Fibroblast of the aortic adventitia (primary cell): Measurements from ENCODE around the gene CPXM1. TPM values are rescaled to one million over a fixed set of nuclear protein-coding genes. Genes with fewer than 3 reads are reported as not detected.

ENCODE experiments used
- DNase-seq: peaks from one replicate; pipeline ENCODE4 v3.0.0-alpha.2; 2010; ENCODE audit warnings: low read depth
- H3K4me3 ChIP-seq: 2 replicates; pipeline ENCODE4 v1.5.1; 2011; ENCODE audit warnings: low read depth, mild to moderate bottlenecking, control low read depth, low read length, moderate library complexity
- CTCF ChIP-seq: IDR thresholded peaks from 2 replicates; pipeline ENCODE4 v1.5.1; 2011; ENCODE audit warnings: mild to moderate bottlenecking, low read length, control low read depth, inconsistent platforms; ENCODE audit not compliant: insufficient read depth
- total RNA-seq: library from RNA; depleted of rRNA; stranded (reverse); fragments of >200 nt; gene quantifications from 2 replicates; pipeline ENCODE4 v1.2.3, GENCODE V29; 2012; ENCODE audit warnings: low replicate concordance

CPXM1 gene
- total RNA-seq, 1 donor = 3.8 TPM

- DNase-seq = no peak
- no peak for TF ChIP-seq CTCF
- H3K4me3 ChIP-seq = no peak overlapping the region
Observed at GRCh38 chr20:2795451-2795850, 5.0 kb downstream of the CPXM1 start.

DNA sequence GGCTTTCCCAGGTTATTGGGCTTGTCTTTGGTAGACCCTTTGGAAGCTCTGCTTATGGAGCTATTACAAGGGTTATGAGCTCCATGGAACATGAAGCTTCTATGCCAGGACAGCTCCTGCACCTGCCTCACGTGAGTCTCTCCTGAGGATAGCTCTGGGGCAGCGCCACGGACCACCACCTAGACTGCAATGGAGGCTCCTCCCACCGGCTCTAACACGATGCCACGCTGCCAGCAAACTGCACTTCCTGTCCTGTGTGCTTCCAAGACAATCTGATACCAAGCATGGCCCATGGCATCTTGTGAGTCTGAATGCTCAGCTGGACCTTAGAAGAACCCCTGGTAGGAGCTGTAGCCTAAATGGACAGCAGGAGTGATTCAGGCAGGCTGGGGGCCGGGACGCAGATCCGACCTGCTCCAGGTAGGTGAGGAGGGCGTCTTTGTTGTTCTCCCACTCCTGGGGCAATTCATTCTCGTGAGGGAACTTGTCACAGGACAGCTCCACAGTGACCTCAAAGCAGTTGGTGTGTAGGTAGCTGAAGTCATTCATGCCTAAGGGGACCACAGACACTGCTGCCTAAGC is 5.5 kb downstream of the CPXM1 start:
- H3K4me3 ChIP-seq = no peak overlapping the region
- no peak for DNase-seq
- no peak for TF ChIP-seq CTCF

GRCh38 chr20:2794202-2794748 is 6.2 kb downstream of the CPXM1 start:
- H3K4me3 ChIP-seq = no peak overlapping the region
- no peak for DNase-seq
- no peak for TF ChIP-seq CTCF

- TF ChIP-seq CTCF = no peak
- no peak overlapping the region for H3K4me3 ChIP-seq
- no peak for DNase-seq
Observed at GRCh38 chr20:2793471-2793870, 7.0 kb downstream of the CPXM1 start.

DNA sequence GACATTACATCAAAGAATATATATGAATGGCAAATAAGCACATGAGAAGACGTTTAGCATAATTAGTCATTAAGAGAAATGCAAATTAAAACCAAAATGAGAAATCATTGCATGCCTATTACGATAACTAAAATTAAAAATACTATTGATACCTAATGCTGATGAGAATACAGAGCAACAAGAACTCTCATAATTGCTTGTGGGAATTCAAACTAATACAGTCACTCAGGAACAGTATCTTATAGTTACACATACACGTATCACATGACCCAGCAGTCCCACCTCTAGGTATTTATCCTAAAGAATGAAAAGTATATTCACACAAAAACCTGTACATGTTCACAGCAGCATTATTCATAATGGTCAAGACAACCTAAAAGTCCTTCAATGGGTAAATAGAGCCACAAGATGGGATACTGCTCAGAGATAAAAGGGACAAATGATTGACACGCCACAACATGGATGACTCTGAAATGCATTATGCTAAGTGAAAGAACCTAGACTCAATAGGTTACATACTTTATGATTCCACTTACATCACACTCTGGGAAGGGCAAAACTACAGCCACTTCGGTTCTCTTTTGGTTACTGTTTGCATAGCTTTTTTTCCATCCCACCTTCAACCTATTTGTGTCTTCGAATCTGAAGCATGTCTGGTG is 16.4 kb downstream of the CPXM1 start:
- no peak for TF ChIP-seq CTCF
- no peak for DNase-seq
- no peak overlapping the region for H3K4me3 ChIP-seq

- TF ChIP-seq CTCF = no peak
- H3K4me3 ChIP-seq = no peak overlapping the region
- no peak for DNase-seq
Observed at GRCh38 chr20:2780948-2781347, 19.5 kb downstream of the CPXM1 start.
